Loucy (cell line): ENCODE measurements around the gene TGM2.

Experiments
- H2AFZ ChIP-seq: fragments of 200-600 bp; sonication (generic); 2 replicates; pipeline ENCODE4 v1.6.0; 2016; ENCODE audit warnings: antibody characterized with exemption, mild to moderate bottlenecking, low read length, moderate library complexity
- H3F3A ChIP-seq: fragments of 200-600 bp; 2 replicates; pipeline ENCODE4 v1.6.0; 2016; ENCODE audit warnings: antibody characterized with exemption, low read depth, mild to moderate bottlenecking
- H3K27me3 ChIP-seq: fragments of 200-600 bp; sonication (generic); 2 replicates; pipeline ENCODE4 v1.6.1; 2014; ENCODE audit warnings: low read length, mild to moderate bottlenecking; ENCODE audit not compliant: insufficient read depth, poor library complexity, severe bottlenecking
- H3K36me3 ChIP-seq: fragments of 200-600 bp; sonication (generic); 2 replicates; pipeline ENCODE4 v1.6.1; 2016; ENCODE audit warnings: low read length; ENCODE audit not compliant: insufficient read depth
- H3K4me1 ChIP-seq: fragments of 200-600 bp; sonication (generic); 2 replicates; pipeline ENCODE4 v1.5.1; 2014; ENCODE audit warnings: low read length, mild to moderate bottlenecking; ENCODE audit not compliant: insufficient read depth, poor library complexity, severe bottlenecking
- H3K4me2 ChIP-seq: fragments of 200-600 bp; sonication (generic); 2 replicates; pipeline ENCODE4 v1.6.0; 2014; ENCODE audit warnings: antibody characterized with exemption, low read length, low read depth, mild to moderate bottlenecking; ENCODE audit not compliant: poor library complexity, severe bottlenecking
- H3K4me3 ChIP-seq: fragments of 200-600 bp; sonication (generic); 2 replicates; pipeline ENCODE4 v1.5.1; 2014; ENCODE audit warnings: low read length, mild to moderate bottlenecking, mixed read lengths; ENCODE audit not compliant: poor library complexity, severe bottlenecking
- H3K79me2 ChIP-seq: fragments of 200-600 bp; sonication (generic); 2 replicates; pipeline ENCODE4 v1.6.1; 2014; ENCODE audit warnings: low read length; ENCODE audit not compliant: insufficient read depth
- H3K9ac ChIP-seq: fragments of 200-600 bp; sonication (generic); 2 replicates; pipeline ENCODE4 v1.6.0; 2014; ENCODE audit warnings: mild to moderate bottlenecking, low read depth, low read length, moderate library complexity; ENCODE audit not compliant: poor library complexity, severe bottlenecking
- H3K9me2 ChIP-seq: fragments of 200-600 bp; sonication (generic); replicated peaks from 2 replicates; pipeline ENCODE4 v1.6.1; 2016; ENCODE audit warnings: low read depth, low read length, mixed read lengths
- H3K9me3 ChIP-seq: fragments of 200-600 bp; sonication (generic); 2 replicates; pipeline ENCODE4 v1.6.1; 2014; ENCODE audit warnings: mild to moderate bottlenecking, antibody characterized with exemption, low read length, low read depth; ENCODE audit not compliant: insufficient read depth
- H4K20me1 ChIP-seq: fragments of 200-600 bp; sonication (generic); 2 replicates; pipeline ENCODE4 v1.6.0; 2014; ENCODE audit warnings: antibody characterized with exemption, low read length, mild to moderate bottlenecking; ENCODE audit not compliant: insufficient read depth, poor library complexity, severe bottlenecking
- EZH2phosphoT487 ChIP-seq: fragments of 200-600 bp; IDR thresholded peaks from 2 replicates; pipeline ENCODE4 v1.6.1; 2018; ENCODE audit warnings: antibody characterized with exemption, mild to moderate bottlenecking, moderate library complexity, borderline replicate concordance
- TF ChIP-seq, protein P1 (sequence below): fragments of 200-600 bp; sonication (generic); conservative IDR thresholded peaks from 2 replicates; pipeline ENCODE4 v1.5.1; 2014; ENCODE audit warnings: mild to moderate bottlenecking, antibody characterized with exemption, low read length

The TGM2 gene

DNA sequence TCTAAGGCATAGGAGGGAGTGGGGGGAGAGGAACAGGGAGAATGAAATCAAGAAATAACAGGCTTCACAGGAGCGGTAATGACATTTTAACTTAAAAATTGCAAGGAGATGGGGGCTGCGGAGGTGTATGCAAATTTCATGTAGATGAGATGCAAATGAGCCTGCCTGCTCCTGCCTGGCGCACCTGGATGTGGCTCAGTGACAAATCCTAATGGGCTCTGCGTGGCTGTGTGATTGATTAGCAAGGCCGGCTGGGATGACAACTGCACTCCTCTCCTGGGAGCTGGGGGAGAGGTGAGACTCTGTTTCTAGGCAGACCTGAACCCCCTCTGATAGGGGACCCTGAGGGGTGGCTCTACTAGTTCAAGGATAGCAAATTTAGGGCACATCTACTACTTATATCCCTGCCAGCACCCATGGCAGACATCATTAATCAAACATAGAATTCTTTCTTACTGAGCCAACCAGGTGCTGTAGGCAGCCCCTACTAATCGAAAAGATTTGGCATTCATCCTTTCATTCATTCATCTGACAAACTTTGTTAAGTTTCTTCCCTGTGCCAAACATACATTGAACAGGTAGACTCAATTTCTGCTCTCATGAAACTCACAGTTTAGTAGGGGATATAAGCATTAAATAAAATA is 38.4 kb upstream of the TGM2 start:
- Histone ChIP-seq H3K79me2 (no peaks in the 10 kb centered on the region), H3K36me3 (no peaks in the 10 kb centered on the region), H2AFZ (no peak overlapping the region), H3K9me2 (no peaks in the 10 kb centered on the region), H3K9me3 (no peaks in the 10 kb centered on the region), H3K4me3 (no peak overlapping the region), H3K4me1 (no peaks in the 10 kb centered on the region), H3K27me3 (no peaks in the 10 kb centered on the region), H3K4me2 (no peak overlapping the region), H3F3A (no peaks in the 10 kb centered on the region), H4K20me1 (no peaks in the 10 kb centered on the region), H3K9ac (no peak overlapping the region)
- TF ChIP-seq, protein P1, sequence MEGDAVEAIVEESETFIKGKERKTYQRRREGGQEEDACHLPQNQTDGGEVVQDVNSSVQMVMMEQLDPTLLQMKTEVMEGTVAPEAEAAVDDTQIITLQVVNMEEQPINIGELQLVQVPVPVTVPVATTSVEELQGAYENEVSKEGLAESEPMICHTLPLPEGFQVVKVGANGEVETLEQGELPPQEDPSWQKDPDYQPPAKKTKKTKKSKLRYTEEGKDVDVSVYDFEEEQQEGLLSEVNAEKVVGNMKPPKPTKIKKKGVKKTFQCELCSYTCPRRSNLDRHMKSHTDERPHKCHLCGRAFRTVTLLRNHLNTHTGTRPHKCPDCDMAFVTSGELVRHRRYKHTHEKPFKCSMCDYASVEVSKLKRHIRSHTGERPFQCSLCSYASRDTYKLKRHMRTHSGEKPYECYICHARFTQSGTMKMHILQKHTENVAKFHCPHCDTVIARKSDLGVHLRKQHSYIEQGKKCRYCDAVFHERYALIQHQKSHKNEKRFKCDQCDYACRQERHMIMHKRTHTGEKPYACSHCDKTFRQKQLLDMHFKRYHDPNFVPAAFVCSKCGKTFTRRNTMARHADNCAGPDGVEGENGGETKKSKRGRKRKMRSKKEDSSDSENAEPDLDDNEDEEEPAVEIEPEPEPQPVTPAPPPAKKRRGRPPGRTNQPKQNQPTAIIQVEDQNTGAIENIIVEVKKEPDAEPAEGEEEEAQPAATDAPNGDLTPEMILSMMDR, result no peak

DNA sequence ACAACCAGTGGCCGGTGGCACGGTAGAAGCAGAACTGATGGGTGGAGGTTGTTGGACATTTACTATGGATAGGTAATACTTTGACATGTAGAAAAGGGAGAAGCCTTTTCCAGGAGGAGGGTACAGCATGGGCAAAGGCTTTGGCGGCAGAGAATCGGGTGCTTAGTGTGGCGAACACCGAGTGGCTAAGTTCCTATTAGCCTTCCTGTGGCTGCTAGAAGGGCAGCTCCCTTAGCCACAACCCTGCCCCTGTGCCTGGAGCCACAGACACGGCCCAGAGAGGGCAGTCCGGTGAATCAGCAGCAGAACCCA is 37.9 kb upstream of the TGM2 start:
- Histone ChIP-seq H2AFZ (no peak overlapping the region), H3K9me3 (no peaks in the 10 kb centered on the region), H3K36me3 (no peaks in the 10 kb centered on the region), H3K79me2 (no peaks in the 10 kb centered on the region), H3K4me3 (no peak overlapping the region), H3K9me2 (no peaks in the 10 kb centered on the region), H3K4me1 (no peaks in the 10 kb centered on the region), H3K9ac (no peak overlapping the region), H3K27me3 (no peaks in the 10 kb centered on the region), H4K20me1 (no peaks in the 10 kb centered on the region), H3K4me2 (no peak overlapping the region), H3F3A (no peaks in the 10 kb centered on the region)
- no peak for TF ChIP-seq EZH2phosphoT487
- TF ChIP-seq, protein P1, result no peak

DNA sequence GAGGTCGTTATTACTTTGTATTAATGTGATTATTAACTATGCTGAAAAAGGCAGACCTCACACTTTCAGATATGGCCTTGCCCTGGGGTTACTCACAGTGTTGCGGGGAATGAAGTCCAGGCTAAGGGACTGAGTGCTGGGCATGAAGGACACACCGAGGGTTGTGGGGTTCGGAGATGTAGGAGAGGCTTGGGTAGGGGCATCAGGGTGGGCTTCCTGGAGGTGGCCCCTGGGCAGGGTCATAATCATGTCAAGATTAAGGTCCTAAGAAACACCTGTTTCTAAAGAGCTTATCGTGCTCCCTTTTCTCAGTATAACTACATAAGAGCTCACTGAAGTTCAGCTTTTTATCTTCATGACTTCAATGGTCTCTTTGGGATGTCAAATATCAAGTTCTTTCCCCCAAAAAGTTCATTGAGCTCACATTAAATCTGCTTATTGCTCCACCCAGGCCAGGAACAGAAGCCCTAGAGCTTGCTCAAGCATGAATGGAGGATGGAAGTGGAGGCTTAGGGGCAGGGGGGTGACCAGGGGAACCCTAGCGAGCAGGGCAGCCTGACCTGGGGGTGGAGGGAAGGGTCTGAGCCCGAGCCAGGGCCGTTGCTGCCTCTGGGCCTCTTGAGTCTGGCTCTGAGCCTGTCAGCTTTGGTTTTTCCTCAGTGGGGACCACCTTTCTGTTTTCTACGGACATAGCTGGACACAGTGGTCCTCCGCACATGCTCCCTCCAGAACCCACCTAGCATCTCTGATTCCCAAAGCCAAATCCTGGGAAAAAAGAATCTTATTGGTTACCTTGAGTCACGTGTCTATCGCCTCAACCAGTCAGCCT is 37.3 kb upstream of the TGM2 start:
- no peak overlapping the region for H3K4me2 ChIP-seq

More for the DNA sequence above, 37.3 kb upstream of the TGM2 start:
- Histone ChIP-seq H4K20me1 (no peaks in the 10 kb centered on the region), H3K79me2 (no peaks in the 10 kb centered on the region), H3K4me3 (no peak overlapping the region), H3K9ac (no peak overlapping the region), H2AFZ (no peak overlapping the region), H3K9me2 (no peaks in the 10 kb centered on the region), H3F3A (no peaks in the 10 kb centered on the region), H3K9me3 (no peaks in the 10 kb centered on the region), H3K4me1 (no peaks in the 10 kb centered on the region), H3K27me3 (no peaks in the 10 kb centered on the region), H3K36me3 (no peaks in the 10 kb centered on the region)
- TF ChIP-seq, protein P1, result no peak
- TF ChIP-seq EZH2phosphoT487, result no peak
